SH-SY5Y (cell line): ENCODE data around the gene GUK1.

Experiments
- GATA2 ChIP-seq: IDR thresholded peaks from 2 replicates; pipeline ENCODE4 v1.6.1; 2011; ENCODE audit warnings: mild to moderate bottlenecking, low read depth, low read length
- GATA3 ChIP-seq: IDR thresholded peaks from 2 replicates; pipeline ENCODE4 v1.6.1; 2011; ENCODE audit warnings: low read depth, mild to moderate bottlenecking, low read length, moderate library complexity

- TF ChIP-seq GATA3 (no peak), GATA2 (no peak)
Observed at GRCh38 chr1:228161866-228162265, 21.8 kb downstream of the GUK1 start.
